Panc1 (cell line): Measurements from ENCODE around the gene RING1. TPM values are rescaled to one million over a fixed set of nuclear protein-coding genes. Genes with fewer than 3 reads are reported as not detected.
A peak's percentile ranks its signal among the peaks of the same experiment; 100 is the strongest.

Experiments used
- ATAC-seq: fragments of 200-7000 bp; cut with Tn5 transposase; 2 replicates; pipeline ENCODE4 v1.9.1; 2020; ENCODE audit warnings: mild to moderate bottlenecking, moderate library complexity
- BruUV-seq: library from RNA; stranded (reverse); fragments of 400-500 nt; replicated peaks from 2 replicates; lab custom pipeline; 2021; lab: Mats Ljungman, UMichigan
- CTCF ChIA-PET: fragments of 300-600 bp; sonication (Branson Sonifier 250); formaldehyde crosslinking; loops from one replicate; lab custom pipeline; 2022; ENCODE audit warnings: antibody characterized with exemption; lab: Charles Lee
- POLR2A ChIA-PET: fragments of 300-600 bp; sonication (Branson Sonifier 250); formaldehyde crosslinking; loops from one replicate; lab custom pipeline; 2022; ENCODE audit warnings: antibody characterized with exemption; lab: Charles Lee
- DNase-seq: peaks from one replicate; pipeline ENCODE4 v3.0.0-alpha.2; 2010; ENCODE audit warnings: low read depth, low spot score
- H3K27ac ChIP-seq: 2 replicates; pipeline ENCODE4 v1.5.1; 2011; ENCODE audit warnings: mild to moderate bottlenecking, low read length, inconsistent platforms
- H3K27me3 ChIP-seq: fragments of 200-500 bp; sonication (Bioruptor generic); 2 replicates; pipeline ENCODE4 v1.6.0; 2014; ENCODE audit warnings: low read length, inconsistent platforms; ENCODE audit not compliant: control insufficient read depth, insufficient read depth
- H3K36me3 ChIP-seq: fragments of 200-500 bp; sonication (Bioruptor generic); 2 replicates; pipeline ENCODE4 v1.5.1; 2014; ENCODE audit warnings: inconsistent platforms, mild to moderate bottlenecking, low read length, moderate library complexity; ENCODE audit not compliant: control insufficient read depth, insufficient read depth
- H3K4me1 ChIP-seq: 2 replicates; pipeline ENCODE4 v1.5.1; 2011; ENCODE audit warnings: inconsistent platforms, mild to moderate bottlenecking, low read length, moderate library complexity; ENCODE audit not compliant: control insufficient read depth, insufficient read depth
- H3K4me3 ChIP-seq, 2 experiments: 2 replicates each; pipeline ENCODE4 v1.5.1; 2011 to 2012; ENCODE audit warnings: low read depth in 2 of 2, low read length in 2 of 2, mild to moderate bottlenecking in 2 of 2, inconsistent platforms in 1 of 2, moderate library complexity in 1 of 2
- H3K9me3 ChIP-seq: fragments of 200-500 bp; sonication (Bioruptor generic); 2 replicates; pipeline ENCODE4 v1.5.1; 2014; ENCODE audit warnings: low read depth, mild to moderate bottlenecking, inconsistent platforms, low read length, moderate library complexity; ENCODE audit not compliant: control insufficient read depth, insufficient read depth
- POLR2AphosphoS5 ChIP-seq: IDR thresholded peaks from 2 replicates; pipeline ENCODE4 v1.6.1; 2012; ENCODE audit warnings: mild to moderate bottlenecking, low read depth, low read length, moderate library complexity
- REST ChIP-seq, 2 experiments: IDR thresholded peaks; 2 replicates each; pipeline ENCODE4 v1.6.1; 2011 to 2012; ENCODE audit warnings: low read depth in 2 of 2, control low read depth in 1 of 2, low read length in 1 of 2, mild to moderate bottlenecking in 1 of 2, moderate library complexity in 1 of 2; ENCODE audit not compliant: insufficient read depth in 1 of 2
- SIN3A ChIP-seq: IDR thresholded peaks from 2 replicates; pipeline ENCODE4 v1.6.1; 2012; ENCODE audit warnings: low read depth, mild to moderate bottlenecking, low read length, moderate library complexity, borderline replicate concordance; ENCODE audit not compliant: insufficient read depth
- TCF7L2 ChIP-seq: IDR thresholded peaks from 2 replicates; pipeline ENCODE4 v1.6.1; 2011; ENCODE audit warnings: mild to moderate bottlenecking, low read depth, low read length, inconsistent platforms
- in situ Hi-C: cut with HindIII; loops from 2 replicates; pipeline ENCODE4 v1.10.0; 2016; ENCODE audit warnings: low sequenced_read_pairs, low pct_unique_long_range_greater_than_20kb
- intact Hi-C: fragments of 100-400 bp; cut with micrococcal nuclease; formaldehyde crosslinking; loops from one replicate; pipeline ENCODE4 v1.10.0; 2022; ENCODE audit not compliant: unreplicated experiment
- total RNA-seq: library from RNA; stranded (reverse); gene quantifications from one replicate; pipeline ENCODE4 v1.2.1, GENCODE V29; 2021; ENCODE audit not compliant: unreplicated experiment
- TF ChIP-seq, protein P1 (sequence below): fragments of 450-650 bp; IDR thresholded peaks from 2 replicates; pipeline ENCODE4 v1.5.1; 2017; ENCODE audit warnings: mild to moderate bottlenecking

RING1 gene
- total RNA-seq, 1 experiment from 2014 or later = 33.7 TPM

GRCh38 chr6:33247977-33248642 lies 39.8 kb downstream of the RING1 start:
- H3K27ac ChIP-seq = peak overlapping the region; percentile 90
- POLR2A ChIA-PET = interaction anchor here (0.6 kb wide), 1 partner anchor 23 kb away, joined by 3 read pairs; the partner anchor contains the start of gene VPS52

DNA sequence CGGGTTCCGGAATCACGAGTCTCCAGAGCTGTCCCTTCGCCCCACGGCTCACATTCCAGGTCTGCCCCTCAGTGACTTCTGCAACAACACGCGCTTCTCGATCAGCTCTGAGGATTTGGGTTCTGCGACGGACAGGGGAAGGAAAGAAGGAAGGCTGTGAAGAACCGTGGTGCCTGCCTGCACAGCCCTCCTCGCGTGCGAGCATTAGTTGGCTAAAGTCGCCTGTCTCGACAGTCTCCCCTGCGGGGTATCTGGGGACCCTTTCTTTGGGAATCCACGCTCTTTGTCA lies 40.3 kb downstream of the RING1 start:
- POLR2A ChIA-PET = interaction anchor here (0.6 kb wide), 1 partner anchor 23 kb away, joined by 3 read pairs; the partner anchor contains the start of gene VPS52
- CTCF ChIA-PET = interaction anchor here (0.8 to 1.9 kb wide), 6 partner anchors 12 to 264 kb away, joined by 3 to 9 read pairs (median 4); no protein-coding TSS in a partner anchor
- TF ChIP-seq SIN3A (no peak), POLR2AphosphoS5 (no peak)
- TF ChIP-seq, protein P1, sequence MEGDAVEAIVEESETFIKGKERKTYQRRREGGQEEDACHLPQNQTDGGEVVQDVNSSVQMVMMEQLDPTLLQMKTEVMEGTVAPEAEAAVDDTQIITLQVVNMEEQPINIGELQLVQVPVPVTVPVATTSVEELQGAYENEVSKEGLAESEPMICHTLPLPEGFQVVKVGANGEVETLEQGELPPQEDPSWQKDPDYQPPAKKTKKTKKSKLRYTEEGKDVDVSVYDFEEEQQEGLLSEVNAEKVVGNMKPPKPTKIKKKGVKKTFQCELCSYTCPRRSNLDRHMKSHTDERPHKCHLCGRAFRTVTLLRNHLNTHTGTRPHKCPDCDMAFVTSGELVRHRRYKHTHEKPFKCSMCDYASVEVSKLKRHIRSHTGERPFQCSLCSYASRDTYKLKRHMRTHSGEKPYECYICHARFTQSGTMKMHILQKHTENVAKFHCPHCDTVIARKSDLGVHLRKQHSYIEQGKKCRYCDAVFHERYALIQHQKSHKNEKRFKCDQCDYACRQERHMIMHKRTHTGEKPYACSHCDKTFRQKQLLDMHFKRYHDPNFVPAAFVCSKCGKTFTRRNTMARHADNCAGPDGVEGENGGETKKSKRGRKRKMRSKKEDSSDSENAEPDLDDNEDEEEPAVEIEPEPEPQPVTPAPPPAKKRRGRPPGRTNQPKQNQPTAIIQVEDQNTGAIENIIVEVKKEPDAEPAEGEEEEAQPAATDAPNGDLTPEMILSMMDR = peak; percentile 73
- Histone ChIP-seq H3K9me3 (no peaks in the 10 kb centered on the region), H3K36me3 (peaks cover 4% of the 10 kb centered on the region; the same call in 1 of the 2 replicates), H3K4me1 (peaks cover 14% of the 10 kb centered on the region), H3K4me3 (peak overlapping the region; percentile 67 to 82), H3K27ac (peak overlapping the region; percentile 90), H3K27me3 (no peaks in the 10 kb centered on the region)
- ATAC-seq = peak; percentile 39
- intact Hi-C loops (loop anchor here (2.0 to 10.0 kb wide), 2 partner anchors 130 to 234 kb away; no protein-coding TSS in a partner anchor), in situ Hi-C loops (no loop called here)
- DNase-seq = no peak
- no TSS peak for BruUV-seq

More at GRCh38 chr6:33247977-33248642, 39.8 kb downstream of the RING1 start:
- intact Hi-C loops (loop anchor here (2.0 to 10.0 kb wide), 2 partner anchors 129 to 233 kb away; no protein-coding TSS in a partner anchor), in situ Hi-C loops (no loop called here)
- Histone ChIP-seq H3K4me1 (peaks cover 14% of the 10 kb centered on the region), H3K9me3 (no peaks in the 10 kb centered on the region), H3K4me3 (peak overlapping the region; percentile 67 to 82), H3K36me3 (peaks cover 4% of the 10 kb centered on the region; the same call in 1 of the 2 replicates), H3K27me3 (no peaks in the 10 kb centered on the region)
- DNase-seq (peak; percentile 83), ATAC-seq (peak; percentile 68)
- BruUV-seq = no TSS peak
- CTCF ChIA-PET = interaction anchor here (0.5 to 1.9 kb wide), 15 partner anchors 12 to 754 kb away, joined by 3 to 9 read pairs (median 5); no protein-coding TSS in a partner anchor
- TF ChIP-seq SIN3A (0 out of 2 replicates have a peak, but pooled peaks have one; percentile 77), TCF7L2 (no peak), POLR2AphosphoS5 (0 out of 2 replicates have a peak, but pooled peaks have one; percentile 36), REST (IDR thresholded peaks at IDR 0.05; ENCODE audit: insufficient read depth in 1 of 2, low read depth in 2 of 2, low read length in 1 of 2) (no peak)
- TF ChIP-seq, protein P1 = peak; percentile 95
